Progenitor cell of endocrine pancreas (in vitro differentiated cells): ENCODE results near the gene RPL29. TPM values are rescaled to one million over a fixed set of nuclear protein-coding genes. Genes with fewer than 3 reads are reported as not detected.
A peak's percentile ranks its signal among the peaks of the same experiment; 100 is the strongest.

Experiments used
- DNase-seq: peaks from one replicate; pipeline ENCODE4 v3.0.0; 2021; ENCODE audit warnings: low spot score; ENCODE audit not compliant: unreplicated experiment
- H3K27ac Mint-ChIP-seq: 2 replicates; pipeline ENCODE4 v1.8.0; 2021; ENCODE audit warnings: mild to moderate bottlenecking, moderate library complexity, mixed read lengths
- H3K27me3 Mint-ChIP-seq: 2 replicates; pipeline ENCODE4 v1.8.0; 2021; ENCODE audit warnings: mixed read lengths
- H3K36me3 Mint-ChIP-seq: 2 replicates; pipeline ENCODE4 v1.8.0; 2022; ENCODE audit warnings: mixed read lengths; ENCODE audit not compliant: insufficient read depth
- H3K4me1 Mint-ChIP-seq: 2 replicates; pipeline ENCODE4 v1.8.0; 2021; ENCODE audit warnings: low read depth, mixed read lengths
- H3K4me3 Mint-ChIP-seq: 2 replicates; pipeline ENCODE4 v1.8.0; 2021; ENCODE audit warnings: low read depth, mild to moderate bottlenecking, moderate library complexity, mixed read lengths
- H3K9me3 Mint-ChIP-seq: 2 replicates; pipeline ENCODE4 v1.8.0; 2021; ENCODE audit warnings: low read depth, mixed read lengths
- total RNA-seq: library from RNA; stranded (reverse); gene quantifications from 2 replicates; pipeline ENCODE4 v1.2.1, GENCODE V29; 2021
- TF ChIP-seq, protein P1 (sequence below): fragments of 200-600 bp; sonication (generic); IDR thresholded peaks from one replicate; pipeline ENCODE4 v1.5.0; 2021; ENCODE audit warnings: antibody characterized with exemption, mild to moderate bottlenecking; ENCODE audit not compliant: unreplicated experiment

The RPL29 gene
- total RNA-seq, 1 donor from 2014 or later = 1,236 TPM

GRCh38 chr3:52004906-52005395 lies 9.3 kb upstream of the RPL29 start:
- TF ChIP-seq, protein P1, sequence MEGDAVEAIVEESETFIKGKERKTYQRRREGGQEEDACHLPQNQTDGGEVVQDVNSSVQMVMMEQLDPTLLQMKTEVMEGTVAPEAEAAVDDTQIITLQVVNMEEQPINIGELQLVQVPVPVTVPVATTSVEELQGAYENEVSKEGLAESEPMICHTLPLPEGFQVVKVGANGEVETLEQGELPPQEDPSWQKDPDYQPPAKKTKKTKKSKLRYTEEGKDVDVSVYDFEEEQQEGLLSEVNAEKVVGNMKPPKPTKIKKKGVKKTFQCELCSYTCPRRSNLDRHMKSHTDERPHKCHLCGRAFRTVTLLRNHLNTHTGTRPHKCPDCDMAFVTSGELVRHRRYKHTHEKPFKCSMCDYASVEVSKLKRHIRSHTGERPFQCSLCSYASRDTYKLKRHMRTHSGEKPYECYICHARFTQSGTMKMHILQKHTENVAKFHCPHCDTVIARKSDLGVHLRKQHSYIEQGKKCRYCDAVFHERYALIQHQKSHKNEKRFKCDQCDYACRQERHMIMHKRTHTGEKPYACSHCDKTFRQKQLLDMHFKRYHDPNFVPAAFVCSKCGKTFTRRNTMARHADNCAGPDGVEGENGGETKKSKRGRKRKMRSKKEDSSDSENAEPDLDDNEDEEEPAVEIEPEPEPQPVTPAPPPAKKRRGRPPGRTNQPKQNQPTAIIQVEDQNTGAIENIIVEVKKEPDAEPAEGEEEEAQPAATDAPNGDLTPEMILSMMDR = no peak
- H3K27ac Mint-ChIP-seq = no peak overlapping the region
- no peak for DNase-seq
- H3K4me1 Mint-ChIP-seq = peaks cover 3% of the 10 kb centered on the region
- no peaks in the 10 kb centered on the region for H3K36me3 Mint-ChIP-seq
- no peak overlapping the region for H3K4me3 Mint-ChIP-seq
- no peaks in the 10 kb centered on the region for H3K9me3 Mint-ChIP-seq
- H3K27me3 Mint-ChIP-seq = peaks cover 19% of the 10 kb centered on the region

DNA sequence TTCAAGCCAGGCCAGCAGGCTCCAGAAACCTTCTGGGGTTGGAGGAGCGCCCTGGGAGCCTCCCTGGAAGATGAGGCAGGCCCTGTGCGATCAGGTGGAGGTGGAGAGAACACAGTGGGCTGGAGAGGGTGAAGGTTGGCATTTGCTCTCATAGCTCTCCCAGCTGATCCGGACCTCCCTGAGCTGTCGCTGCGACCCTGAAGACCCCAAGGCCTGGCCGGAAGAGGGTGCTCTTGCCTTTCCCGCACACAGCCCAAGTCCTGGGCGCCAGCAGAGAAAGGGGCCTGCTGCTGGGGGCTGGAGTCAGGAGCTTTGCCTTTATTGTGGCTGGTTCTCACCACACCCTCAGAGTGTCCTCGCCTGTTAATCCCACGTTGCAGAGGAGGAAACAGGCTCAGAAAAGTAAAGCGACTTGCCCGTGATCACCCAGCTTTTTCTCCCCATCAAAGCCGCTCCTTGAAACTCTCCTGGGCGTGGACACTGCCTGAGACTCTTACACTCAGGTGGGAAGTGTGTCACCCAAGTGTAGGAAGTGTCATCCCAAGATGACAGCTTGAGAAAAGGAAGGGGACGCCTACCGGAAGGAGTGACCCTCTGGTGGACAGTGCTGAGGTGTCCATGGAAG lies 8.6 kb upstream of the RPL29 start:
- DNase-seq = peak; percentile 46
- Mint-ChIP-seq H3K4me3 (no peak overlapping the region), H3K9me3 (no peaks in the 10 kb centered on the region), H3K27ac (no peak overlapping the region), H3K4me1 (peaks cover 3% of the 10 kb centered on the region), H3K36me3 (no peaks in the 10 kb centered on the region), H3K27me3 (peaks cover 19% of the 10 kb centered on the region)
- TF ChIP-seq, protein P1 = peak; percentile 66

DNA sequence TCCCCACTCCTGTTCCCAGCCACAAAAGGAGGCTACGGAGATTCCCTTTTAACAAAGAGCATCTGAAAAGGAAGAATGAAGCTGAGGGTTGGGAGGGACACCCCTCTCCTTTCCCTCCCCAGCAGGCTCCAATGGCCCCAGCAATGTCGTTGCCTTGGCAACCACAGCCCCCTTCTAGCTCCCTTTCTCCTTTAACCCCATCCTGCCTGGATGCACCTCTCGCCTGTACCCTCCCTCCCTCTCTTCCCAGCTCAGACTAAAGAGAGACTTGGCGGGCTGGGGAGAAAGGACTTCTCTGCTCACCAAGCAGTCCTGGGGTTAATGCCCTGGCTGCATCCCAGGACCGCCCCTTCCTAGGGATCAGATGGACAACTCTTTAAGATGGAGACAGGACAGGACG lies 7.1 kb upstream of the RPL29 start:
- H3K4me3 Mint-ChIP-seq = no peak overlapping the region
- H3K27me3 Mint-ChIP-seq = peaks cover 19% of the 10 kb centered on the region
- H3K4me1 Mint-ChIP-seq = peaks cover 8% of the 10 kb centered on the region
- H3K27ac Mint-ChIP-seq = no peak overlapping the region
- no peaks in the 10 kb centered on the region for H3K9me3 Mint-ChIP-seq
- no peak for DNase-seq
- TF ChIP-seq, protein P1 = no peak
- no peaks in the 10 kb centered on the region for H3K36me3 Mint-ChIP-seq

- Mint-ChIP-seq H3K36me3 (no peaks in the 10 kb centered on the region), H3K27me3 (peaks cover 19% of the 10 kb centered on the region), H3K4me3 (no peak overlapping the region), H3K9me3 (no peaks in the 10 kb centered on the region), H3K4me1 (peaks cover 8% of the 10 kb centered on the region), H3K27ac (peak overlapping the region; percentile 78)
- DNase-seq = peak; percentile 91
- TF ChIP-seq, protein P1 = peak; percentile 98
These were observed 5.8 kb upstream of the RPL29 start for GRCh38 chr3:52001443-52001974.

- Mint-ChIP-seq H3K36me3 (peaks cover 1% of the 10 kb centered on the region), H3K27ac (no peak overlapping the region), H3K27me3 (peaks cover 19% of the 10 kb centered on the region), H3K4me1 (peaks cover 10% of the 10 kb centered on the region), H3K4me3 (no peak overlapping the region), H3K9me3 (no peaks in the 10 kb centered on the region)
- DNase-seq = no peak
- TF ChIP-seq, protein P1 = no peak
These were observed 4.2 kb upstream of the RPL29 start for GRCh38 chr3:51999846-52000245.
